SW480 (cell line): ENCODE measurements around the gene PSMD13.
"Not testable (repeated sequence)": the region's sequence is repeated elsewhere in the genome, so short reads cannot be mapped to it uniquely, and the experiment has no call there.

Source experiments
- DNase-seq: peaks from one replicate; pipeline ENCODE4 v3.0.0-alpha.2; 2016; ENCODE audit warnings: low spot score

Gene PSMD13

DNA sequence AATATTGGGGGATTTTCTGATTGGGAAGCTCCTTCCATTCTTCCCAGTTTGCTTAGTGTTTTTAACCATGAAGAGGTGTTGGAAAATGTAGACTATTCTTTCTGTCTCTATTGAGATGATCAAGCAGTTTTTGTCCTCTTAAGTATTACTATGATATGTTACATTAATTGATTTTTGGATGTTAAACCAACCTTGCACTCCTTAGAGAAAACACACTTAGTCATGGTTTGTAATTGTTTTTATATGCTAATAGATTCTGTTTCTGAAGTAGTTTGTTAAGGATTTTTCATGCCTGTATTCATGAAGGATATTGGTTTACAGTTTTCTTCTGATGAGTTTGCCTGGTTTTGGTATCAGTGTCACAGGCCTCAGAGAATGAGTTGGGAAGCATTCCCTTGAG lies 39.4 kb downstream of the PSMD13 start:
- DNase-seq = no peak

- no peak for DNase-seq
Observed at GRCh38 chr11:278001-278951, 41.5 kb downstream of the PSMD13 start, which contains the start of gene NLRP6. Gene NLRP6, plus strand, starts transcription at chr11:278407. Its CDS starts 163 bp downstream, at chr11:278570.

DNA sequence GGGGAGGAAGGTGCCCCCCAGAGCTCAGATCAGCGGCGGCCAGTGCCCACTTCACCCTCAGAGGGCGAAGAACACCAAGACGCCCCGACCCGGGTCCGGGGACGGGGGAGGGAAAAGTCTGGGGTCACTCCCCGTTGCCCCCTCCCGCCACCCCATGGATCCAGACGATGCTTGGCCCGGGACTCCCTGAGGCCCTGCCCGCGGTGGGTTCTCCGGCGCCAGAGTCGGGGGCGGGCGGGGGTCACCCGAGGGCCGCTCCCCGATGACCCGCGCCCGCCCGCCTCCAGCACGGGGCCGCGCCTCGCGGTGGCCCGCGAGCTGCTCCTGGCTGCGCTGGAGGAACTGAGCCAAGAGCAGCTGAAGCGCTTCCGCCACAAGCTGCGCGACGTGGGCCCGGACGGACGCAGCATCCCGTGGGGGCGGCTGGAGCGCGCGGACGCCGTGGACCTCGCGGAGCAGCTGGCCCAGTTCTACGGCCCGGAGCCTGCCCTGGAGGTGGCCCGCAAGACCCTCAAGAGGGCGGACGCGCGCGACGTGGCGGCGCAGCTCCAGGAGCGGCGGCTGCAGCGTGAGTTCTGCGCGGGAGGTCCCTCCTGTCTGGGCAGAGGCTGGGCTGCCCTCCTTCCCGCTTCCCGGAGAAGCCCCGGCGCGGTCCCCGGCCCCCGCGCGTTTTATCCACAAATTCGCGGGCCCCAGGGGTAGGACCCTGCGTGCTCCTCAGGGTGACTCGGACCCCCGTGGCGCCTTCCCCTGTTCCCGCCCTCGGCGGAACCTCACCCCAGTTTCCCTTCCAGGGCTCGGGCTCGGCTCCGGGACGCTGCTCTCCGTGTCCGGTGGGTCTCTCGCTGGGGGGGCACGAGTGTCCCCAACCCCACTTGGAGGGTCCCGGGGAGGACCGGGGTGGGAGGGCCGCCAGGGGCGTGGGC lies 42.5 kb downstream of the PSMD13 start:
- no peak for DNase-seq

DNA sequence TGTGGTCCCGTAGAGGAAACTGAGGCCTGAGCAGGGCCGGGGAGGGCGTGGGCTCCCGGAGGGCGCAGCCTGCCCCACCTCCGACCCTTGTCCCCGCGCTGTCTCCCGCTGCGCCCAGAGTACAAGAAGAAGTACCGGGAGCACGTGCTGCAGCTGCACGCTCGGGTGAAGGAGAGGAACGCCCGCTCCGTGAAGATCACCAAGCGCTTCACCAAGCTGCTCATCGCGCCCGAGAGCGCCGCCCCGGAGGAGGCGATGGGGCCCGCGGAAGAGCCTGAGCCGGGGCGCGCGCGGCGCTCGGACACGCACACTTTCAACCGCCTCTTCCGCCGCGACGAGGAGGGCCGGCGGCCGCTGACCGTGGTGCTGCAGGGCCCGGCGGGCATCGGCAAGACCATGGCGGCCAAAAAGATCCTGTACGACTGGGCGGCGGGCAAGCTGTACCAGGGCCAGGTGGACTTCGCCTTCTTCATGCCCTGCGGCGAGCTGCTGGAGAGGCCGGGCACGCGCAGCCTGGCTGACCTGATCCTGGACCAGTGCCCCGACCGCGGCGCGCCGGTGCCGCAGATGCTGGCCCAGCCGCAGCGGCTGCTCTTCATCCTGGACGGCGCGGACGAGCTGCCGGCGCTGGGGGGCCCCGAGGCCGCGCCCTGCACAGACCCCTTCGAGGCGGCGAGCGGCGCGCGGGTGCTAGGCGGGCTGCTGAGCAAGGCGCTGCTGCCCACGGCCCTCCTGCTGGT lies 43.4 kb downstream of the PSMD13 start:
- DNase-seq = peak; percentile 49

- no peak for DNase-seq
Observed at GRCh38 chr11:280706-281485, 44.1 kb downstream of the PSMD13 start.

DNA sequence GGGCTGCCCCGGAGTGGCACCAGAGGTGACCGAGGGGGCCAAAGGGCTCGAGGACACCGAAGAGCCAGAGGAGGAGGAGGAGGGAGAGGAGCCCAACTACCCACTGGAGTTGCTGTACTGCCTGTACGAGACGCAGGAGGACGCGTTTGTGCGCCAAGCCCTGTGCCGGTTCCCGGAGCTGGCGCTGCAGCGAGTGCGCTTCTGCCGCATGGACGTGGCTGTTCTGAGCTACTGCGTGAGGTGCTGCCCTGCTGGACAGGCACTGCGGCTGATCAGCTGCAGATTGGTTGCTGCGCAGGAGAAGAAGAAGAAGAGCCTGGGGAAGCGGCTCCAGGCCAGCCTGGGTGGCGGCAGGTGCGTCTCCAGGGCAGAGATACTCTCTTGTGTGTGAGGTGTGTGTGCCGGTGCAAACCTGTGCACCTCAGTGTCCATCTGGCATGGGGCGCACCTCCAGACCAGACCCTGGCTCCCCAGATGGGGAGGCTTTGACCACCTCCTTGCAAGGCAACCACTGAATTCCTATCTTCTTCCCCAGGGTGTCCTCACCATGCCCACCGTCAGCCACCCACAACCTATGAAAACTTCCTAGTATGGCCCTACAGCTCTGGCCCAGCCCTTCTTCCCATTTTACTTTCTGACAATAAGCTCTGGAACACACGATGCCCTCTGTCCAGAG lies 44.8 kb downstream of the PSMD13 start:
- DNase-seq = no peak

GRCh38 chr11:282171-282570 lies 45.4 kb downstream of the PSMD13 start:
- DNase-seq = no peak

- no peak for DNase-seq
Observed at GRCh38 chr11:282630-283360, 46.0 kb downstream of the PSMD13 start.

- DNase-seq = no peak
Observed at GRCh38 chr11:283405-284104, 46.8 kb downstream of the PSMD13 start.

DNA sequence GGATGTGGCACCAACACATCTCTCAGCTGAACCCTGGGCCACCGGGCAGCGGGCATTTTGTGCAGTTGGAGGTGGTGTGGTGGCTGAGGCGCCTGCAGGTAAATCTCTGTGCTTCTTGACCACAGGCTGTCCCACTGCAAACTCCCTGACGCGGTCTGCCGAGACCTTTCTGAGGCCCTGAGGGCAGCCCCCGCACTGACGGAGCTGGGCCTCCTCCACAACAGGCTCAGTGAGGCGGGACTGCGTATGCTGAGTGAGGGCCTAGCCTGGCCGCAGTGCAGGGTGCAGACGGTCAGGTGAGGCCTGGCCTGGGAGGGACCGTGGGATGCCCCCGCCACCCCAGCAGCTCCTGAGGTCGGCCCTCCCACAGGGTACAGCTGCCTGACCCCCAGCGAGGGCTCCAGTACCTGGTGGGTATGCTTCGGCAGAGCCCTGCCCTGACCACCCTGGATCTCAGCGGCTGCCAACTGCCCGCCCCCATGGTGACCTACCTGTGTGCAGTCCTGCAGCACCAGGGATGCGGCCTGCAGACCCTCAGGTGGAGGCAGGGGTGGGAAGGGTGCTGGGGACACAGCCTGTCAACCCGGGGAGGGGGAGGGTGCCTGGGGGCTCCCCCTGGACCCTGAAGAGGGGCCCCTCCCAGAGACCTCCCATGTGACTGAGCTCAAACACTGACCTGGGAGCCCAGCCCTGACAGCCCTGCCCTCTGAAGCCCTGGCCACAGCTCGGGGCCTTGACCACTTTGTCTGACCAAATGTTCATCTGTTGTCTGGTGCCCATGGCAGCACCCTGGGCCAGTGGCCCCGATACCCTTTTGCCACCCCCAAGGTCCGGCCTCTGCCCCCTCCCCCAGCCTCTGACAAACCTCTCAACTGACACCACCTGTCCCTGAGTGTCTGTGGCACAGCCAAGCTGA lies 47.6 kb downstream of the PSMD13 start:
- no peak for DNase-seq

- DNase-seq = no peak
Observed at GRCh38 chr11:285021-285893, 48.5 kb downstream of the PSMD13 start.

DNA sequence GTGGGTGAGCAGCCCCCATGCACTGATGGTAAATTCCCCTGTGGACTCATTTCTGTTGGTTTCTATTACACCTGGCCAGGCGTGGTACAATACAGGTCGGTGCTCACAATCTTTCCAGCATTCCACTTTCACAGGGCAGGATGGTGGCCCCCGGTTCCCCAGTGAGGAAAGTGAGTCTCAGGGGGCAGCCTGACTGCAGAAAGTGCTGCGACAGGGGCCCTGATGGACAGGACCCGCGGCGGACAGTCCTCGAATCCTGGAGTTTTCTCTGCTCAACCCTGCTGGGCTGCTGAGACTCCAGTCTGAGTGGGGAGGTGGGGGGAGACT lies 49.1 kb downstream of the PSMD13 start:
- no peak for DNase-seq

GRCh38 chr11:286977-287820 lies 50.4 kb downstream of the PSMD13 start:
- DNase-seq = not testable (repeated sequence)

DNA sequence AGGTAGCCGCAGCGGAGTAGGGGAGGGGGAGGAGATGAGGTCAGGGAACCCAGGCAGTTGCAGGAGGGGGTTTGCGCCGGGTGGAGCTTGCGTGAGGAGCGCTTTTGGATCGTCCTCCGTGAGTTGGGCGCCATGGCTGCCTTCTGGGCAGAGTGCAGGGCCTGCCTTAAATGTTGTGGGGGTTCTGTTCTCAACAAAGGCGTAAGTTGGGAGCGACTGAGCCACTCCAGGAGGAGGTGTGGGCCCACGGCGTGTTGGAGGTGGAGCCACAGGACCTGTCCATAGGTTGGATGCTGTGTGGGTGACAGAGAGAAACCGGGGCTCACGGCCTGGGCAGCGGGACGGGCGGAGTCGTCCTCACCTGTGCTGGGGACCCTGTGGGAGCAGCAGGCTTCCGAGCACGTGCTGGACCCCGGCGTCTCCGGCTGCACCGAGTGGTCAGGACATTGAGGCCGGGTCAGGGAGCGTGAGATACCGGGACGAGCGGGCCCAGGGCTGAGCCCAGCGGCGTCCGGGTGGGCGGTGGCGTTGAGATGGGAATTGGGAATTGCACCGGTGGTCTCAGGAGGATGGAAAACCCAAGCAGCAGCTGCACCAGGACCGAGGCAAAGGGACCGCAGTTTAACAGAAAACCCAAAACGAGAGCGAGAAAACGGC lies 51.2 kb downstream of the PSMD13 start:
- DNase-seq = no peak

- DNase-seq = peak; percentile 31
Observed at GRCh38 chr11:288478-289397, 52.0 kb downstream of the PSMD13 start, which contains the start of gene PGGHG. Gene PGGHG, plus strand, starts transcription at chr11:289126. Its CDS starts 691 bp downstream, at chr11:289817.
